ENCODE data around the gene ARHGAP28. TPM values are rescaled to one million over a fixed set of nuclear protein-coding genes. Genes with fewer than 3 reads are reported as not detected.

Gene ARHGAP28
- total RNA-seq, 4 donors from 2014 or later, result 1.0 to 39.0 (median 8.7) TPM

DNA sequence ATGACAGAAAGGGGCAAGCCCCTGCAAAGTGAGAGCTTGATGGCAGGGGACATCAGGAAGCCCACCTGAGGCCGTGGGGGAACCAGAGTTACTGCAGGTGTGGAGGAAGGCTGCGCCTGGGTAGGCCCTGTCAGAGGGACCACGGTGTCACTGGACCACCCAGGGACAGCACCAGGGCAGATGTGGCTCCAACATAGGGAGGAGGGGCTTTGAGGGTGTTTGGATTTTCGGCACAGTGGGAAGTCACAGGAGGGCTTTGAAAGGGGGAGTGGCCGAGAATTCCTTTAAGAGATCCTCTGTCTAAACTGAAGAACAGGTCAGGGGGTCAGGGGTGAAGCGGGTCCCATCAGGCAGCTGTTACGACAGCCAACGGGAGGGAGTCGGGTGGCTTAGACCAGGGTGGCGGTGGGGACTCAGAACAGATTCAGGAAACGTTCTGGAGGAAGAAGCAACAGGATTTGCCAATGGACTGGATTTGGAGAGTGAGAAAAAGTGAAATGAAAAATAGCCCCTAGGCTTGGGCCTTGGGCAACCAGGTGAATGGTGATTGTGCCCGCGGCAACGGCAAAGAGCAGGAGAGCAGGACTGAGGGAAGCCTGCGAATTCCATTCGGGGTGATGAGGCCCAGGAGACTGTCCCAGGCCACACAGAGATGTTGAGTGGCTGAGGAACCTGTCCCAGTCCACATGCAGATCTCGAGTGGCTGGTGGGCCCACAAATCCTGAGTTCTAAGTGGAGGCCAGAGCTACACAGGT lies 222.0 kb downstream of the ARHGAP28 start:
- no peak for DNase-seq
- intact Hi-C loops (cut with DNase I; ENCODE audit: low total_unique reads), result no loop called here
- Histone ChIP-seq H3K4me1 (no peaks in the 10 kb centered on the region), H3K36me3 (no peaks in the 10 kb centered on the region), H3K9me3 (no peaks in the 10 kb centered on the region), H3K4me3 (no peak overlapping the region), H3K27ac (no peak overlapping the region), H3K27me3 (no peaks in the 10 kb centered on the region)
- no peak for TF ChIP-seq POLR2A (IDR thresholded peaks at IDR 0.05)
- TF ChIP-seq, protein P1, sequence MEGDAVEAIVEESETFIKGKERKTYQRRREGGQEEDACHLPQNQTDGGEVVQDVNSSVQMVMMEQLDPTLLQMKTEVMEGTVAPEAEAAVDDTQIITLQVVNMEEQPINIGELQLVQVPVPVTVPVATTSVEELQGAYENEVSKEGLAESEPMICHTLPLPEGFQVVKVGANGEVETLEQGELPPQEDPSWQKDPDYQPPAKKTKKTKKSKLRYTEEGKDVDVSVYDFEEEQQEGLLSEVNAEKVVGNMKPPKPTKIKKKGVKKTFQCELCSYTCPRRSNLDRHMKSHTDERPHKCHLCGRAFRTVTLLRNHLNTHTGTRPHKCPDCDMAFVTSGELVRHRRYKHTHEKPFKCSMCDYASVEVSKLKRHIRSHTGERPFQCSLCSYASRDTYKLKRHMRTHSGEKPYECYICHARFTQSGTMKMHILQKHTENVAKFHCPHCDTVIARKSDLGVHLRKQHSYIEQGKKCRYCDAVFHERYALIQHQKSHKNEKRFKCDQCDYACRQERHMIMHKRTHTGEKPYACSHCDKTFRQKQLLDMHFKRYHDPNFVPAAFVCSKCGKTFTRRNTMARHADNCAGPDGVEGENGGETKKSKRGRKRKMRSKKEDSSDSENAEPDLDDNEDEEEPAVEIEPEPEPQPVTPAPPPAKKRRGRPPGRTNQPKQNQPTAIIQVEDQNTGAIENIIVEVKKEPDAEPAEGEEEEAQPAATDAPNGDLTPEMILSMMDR (IDR thresholded peaks at IDR 0.05), result no peak

- TF ChIP-seq, protein P1 (IDR thresholded peaks at IDR 0.05), result no peak
- TF ChIP-seq POLR2A (IDR thresholded peaks at IDR 0.05), result no peak
- Histone ChIP-seq H3K36me3 (no peaks in the 10 kb centered on the region), H3K4me1 (no peaks in the 10 kb centered on the region), H3K4me3 (no peak overlapping the region), H3K27ac (no peak overlapping the region), H3K9me3 (no peaks in the 10 kb centered on the region), H3K27me3 (no peaks in the 10 kb centered on the region)
- intact Hi-C loops (cut with DNase I; ENCODE audit: low total_unique reads), result no loop called here
- DNase-seq, result no peak
These were observed 225.0 kb downstream of the ARHGAP28 start for GRCh38 chr18:6954501-6954900.

DNA sequence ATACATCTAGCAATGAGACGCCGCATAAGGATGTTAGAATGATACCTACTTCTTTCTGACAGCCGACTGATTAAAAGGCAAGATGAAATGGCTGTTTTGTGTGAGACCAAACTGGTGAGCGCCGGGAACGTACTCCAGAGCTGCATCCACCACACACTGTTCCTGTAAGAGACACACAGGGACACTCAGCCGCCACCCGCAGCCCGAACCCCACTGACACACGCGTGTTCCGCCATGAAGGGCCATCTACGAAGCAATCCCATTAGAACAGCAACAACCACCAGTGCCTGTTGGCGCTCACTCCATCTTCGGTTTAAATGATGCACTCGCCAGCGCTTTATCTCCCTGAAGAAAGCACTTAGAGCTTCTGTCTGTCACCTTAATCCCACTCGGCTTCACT lies 225.8 kb downstream of the ARHGAP28 start:
- H3K27ac ChIP-seq, result no peak overlapping the region
- intact Hi-C loops (cut with DNase I; ENCODE audit: low total_unique reads), result no loop called here
- no peaks in the 10 kb centered on the region for H3K36me3 ChIP-seq
- no peaks in the 10 kb centered on the region for H3K27me3 ChIP-seq
- no peaks in the 10 kb centered on the region for H3K4me1 ChIP-seq
- TF ChIP-seq, protein P1 (IDR thresholded peaks at IDR 0.05), result no peak
- TF ChIP-seq POLR2A (IDR thresholded peaks at IDR 0.05), result no peak
- no peak for DNase-seq
- no peak overlapping the region for H3K4me3 ChIP-seq
- no peaks in the 10 kb centered on the region for H3K9me3 ChIP-seq

DNA sequence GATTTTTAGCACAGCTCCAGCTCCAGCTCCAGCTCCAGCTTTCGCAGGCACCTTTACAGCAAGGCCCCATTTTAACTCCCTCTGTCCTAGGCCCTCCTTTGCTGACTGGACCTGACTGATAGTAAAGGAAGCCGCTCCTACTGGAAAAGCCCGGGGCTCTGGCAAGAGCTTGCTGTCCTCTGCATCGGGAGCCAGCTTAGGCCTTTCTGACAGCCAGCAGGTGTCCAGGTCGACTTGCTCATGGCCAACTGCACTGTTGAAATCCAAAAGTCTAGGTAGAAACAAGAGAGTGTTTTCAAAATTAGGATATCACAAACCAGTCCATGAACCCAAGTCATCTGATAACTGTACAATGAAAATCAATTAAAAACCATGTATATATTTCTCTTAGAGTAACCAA lies 227.0 kb downstream of the ARHGAP28 start:
- TF ChIP-seq POLR2A (IDR thresholded peaks at IDR 0.05), result no peak
- TF ChIP-seq, protein P1 (IDR thresholded peaks at IDR 0.05), result no peak
- intact Hi-C loops (cut with DNase I; ENCODE audit: low total_unique reads), result no loop called here
- H3K9me3 ChIP-seq, result no peaks in the 10 kb centered on the region
- no peak for DNase-seq
- no peak overlapping the region for H3K27ac ChIP-seq
- H3K27me3 ChIP-seq, result no peaks in the 10 kb centered on the region
- H3K4me1 ChIP-seq, result no peaks in the 10 kb centered on the region
- no peaks in the 10 kb centered on the region for H3K36me3 ChIP-seq
- no peak overlapping the region for H3K4me3 ChIP-seq

- Histone ChIP-seq H3K27me3 (no peaks in the 10 kb centered on the region), H3K36me3 (no peaks in the 10 kb centered on the region), H3K27ac (no peak overlapping the region), H3K4me3 (no peak overlapping the region), H3K9me3 (no peaks in the 10 kb centered on the region), H3K4me1 (no peaks in the 10 kb centered on the region)
- TF ChIP-seq POLR2A (IDR thresholded peaks at IDR 0.05), result no peak
- TF ChIP-seq, protein P1 (IDR thresholded peaks at IDR 0.05), result no peak
- intact Hi-C loops (cut with DNase I; ENCODE audit: low total_unique reads), result no loop called here
- no peak for DNase-seq
These were observed 227.5 kb downstream of the ARHGAP28 start for GRCh38 chr18:6956999-6957398.
